G401 (cell line): ENCODE measurements around the gene ZBTB25. TPM values are rescaled to one million over a fixed set of nuclear protein-coding genes. Genes with fewer than 3 reads are reported as not detected.

Experiments used
- DNase-seq: peaks from one replicate; pipeline ENCODE4 v3.0.0-alpha.2; 2015; ENCODE audit warnings: low spot score
- in situ Hi-C: cut with HindIII; loops from 2 replicates; pipeline ENCODE4 v1.10.0; 2016; ENCODE audit warnings: low sequenced_read_pairs, mixed read lengths
- total RNA-seq: library from RNA; depleted of rRNA; stranded (reverse); fragments of >200 nt; shearing (Covaris generic); gene quantifications from 2 replicates; pipeline ENCODE4 v1.2.3, GENCODE V29; 2014; rRNA removed

The ZBTB25 gene
- total RNA-seq: 1.2 and 3.1 TPM in 2 replicates

- in situ Hi-C loops: no loop called here
- peak; percentile 89 for DNase-seq
These were observed at the start of gene ZBTB25 for GRCh38 chr14:64503434-64504309. TSS of gene ZBTB25 (minus strand) at chr14:64503838. CDS start at chr14:64490533, 13,305 bp downstream.

GRCh38 chr14:64550621-64551333 lies 47.1 kb upstream of the ZBTB25 start:
- DNase-seq: no peak
- in situ Hi-C loops: no loop called here

GRCh38 chr14:64549791-64550620 lies 46.4 kb upstream of the ZBTB25 start, which contains the start of gene PPP1R36:
TSS of gene PPP1R36 (plus strand) at chr14:64549961. CDS start at chr14:64549998, 37 bp downstream.
- no peak for DNase-seq
- in situ Hi-C loops: no loop called here

- in situ Hi-C loops: no loop called here
- no peak for DNase-seq
These were observed 45.4 kb upstream of the ZBTB25 start for GRCh38 chr14:64549016-64549415.

GRCh38 chr14:64544607-64545312 lies 41.1 kb upstream of the ZBTB25 start:
- in situ Hi-C loops: no loop called here

GRCh38 chr14:64542836-64543201 lies 39.2 kb upstream of the ZBTB25 start:
- in situ Hi-C loops: no loop called here
- no peak for DNase-seq

More at GRCh38 chr14:64544607-64545312, 41.1 kb upstream of the ZBTB25 start:
- no peak for DNase-seq

GRCh38 chr14:64541972-64542835 lies 38.6 kb upstream of the ZBTB25 start:
- no peak for DNase-seq
- in situ Hi-C loops: no loop called here

- DNase-seq: no peak
- in situ Hi-C loops: no loop called here
These were observed 37.8 kb upstream of the ZBTB25 start for GRCh38 chr14:64541261-64541971.

- peak; percentile 91 for DNase-seq
- in situ Hi-C loops: no loop called here
These were observed 36.9 kb upstream of the ZBTB25 start, which contains the start of gene HSPA2 for GRCh38 chr14:64540208-64541202. TSS of gene HSPA2 (plus strand) at chr14:64540741. CDS start at chr14:64540850, 109 bp downstream.

- in situ Hi-C loops: no loop called here
- DNase-seq: no peak
These were observed 33.0 kb upstream of the ZBTB25 start for GRCh38 chr14:64536488-64537245.

GRCh38 chr14:64531567-64531966 lies 27.9 kb upstream of the ZBTB25 start:
- DNase-seq: no peak
- in situ Hi-C loops: no loop called here

GRCh38 chr14:64525354-64525753 lies 21.7 kb upstream of the ZBTB25 start:
- in situ Hi-C loops: no loop called here
- DNase-seq: no peak

GRCh38 chr14:64522591-64523355 lies 19.1 kb upstream of the ZBTB25 start:
- no peak for DNase-seq
- in situ Hi-C loops: no loop called here

- DNase-seq: no peak
- in situ Hi-C loops: no loop called here
These were observed 17.1 kb upstream of the ZBTB25 start for GRCh38 chr14:64520699-64521098.

- DNase-seq: no peak
- in situ Hi-C loops: no loop called here
These were observed 14.6 kb upstream of the ZBTB25 start for GRCh38 chr14:64518229-64518628.
